SK-N-SH treated with all-trans-retinoic acid at 6 μM for 48 hours (cell line): ENCODE data around the gene WBP4.

ENCODE experiments used
- ATAC-seq: fragments of 200-7000 bp; cut with Tn5 transposase; 3 replicates; pipeline ENCODE4 v1.9.1; 2020; ENCODE audit warnings: mild to moderate bottlenecking, moderate library complexity
- ARNTL ChIP-seq: fragments of 450-650 bp; formaldehyde crosslinking; IDR thresholded peaks from 2 replicates; pipeline ENCODE4 v1.5.0; 2020; ENCODE audit warnings: low read depth, mild to moderate bottlenecking, moderate library complexity, borderline replicate concordance
- BACH2 ChIP-seq: fragments of 250-450 bp; sonication (Bioruptor Pico); IDR thresholded peaks from 2 replicates; pipeline ENCODE4 v1.9.0; 2021; ENCODE audit warnings: mild to moderate bottlenecking, borderline replicate concordance
- CREB5 ChIP-seq: fragments of 250-450 bp; sonication (Bioruptor Pico); IDR thresholded peaks from 2 replicates; pipeline ENCODE4 v1.5.1; 2020; ENCODE audit warnings: low read depth, mild to moderate bottlenecking, moderate library complexity
- CSDC2 ChIP-seq: fragments of 250-450 bp; sonication (Bioruptor Pico); IDR thresholded peaks from 2 replicates; pipeline ENCODE4 v1.5.0; 2020; ENCODE audit warnings: mild to moderate bottlenecking, moderate library complexity
- CSRNP3 ChIP-seq: fragments of 250-450 bp; sonication (Bioruptor Pico); IDR thresholded peaks from 2 replicates; pipeline ENCODE4 v1.5.1; 2021; ENCODE audit warnings: mild to moderate bottlenecking, moderate library complexity
- ESRRG ChIP-seq: fragments of 250-450 bp; sonication (Bioruptor Pico); IDR thresholded peaks from 2 replicates; pipeline ENCODE4 v1.6.1; 2021; ENCODE audit warnings: mild to moderate bottlenecking
- GLIS3 ChIP-seq: fragments of 250-450 bp; sonication (Bioruptor Pico); IDR thresholded peaks from 2 replicates; pipeline ENCODE4 v1.5.0; 2020; ENCODE audit warnings: mild to moderate bottlenecking, moderate library complexity
- ISL1 ChIP-seq: fragments of 250-450 bp; sonication (Bioruptor Pico); IDR thresholded peaks from 2 replicates; pipeline ENCODE4 v2.1.2; 2022; ENCODE audit warnings: mild to moderate bottlenecking, moderate library complexity
- PATZ1 ChIP-seq: fragments of 250-450 bp; sonication (Bioruptor Pico); IDR thresholded peaks from 2 replicates; pipeline ENCODE4 v1.8.0; 2020; ENCODE audit warnings: mild to moderate bottlenecking, moderate library complexity, borderline replicate concordance
- POU6F1 ChIP-seq: fragments of 250-450 bp; sonication (Bioruptor Pico); IDR thresholded peaks from 2 replicates; pipeline ENCODE4 v1.8.0; 2021; ENCODE audit warnings: low read depth, mild to moderate bottlenecking, moderate library complexity, borderline replicate concordance
- PPARA ChIP-seq: fragments of 250-450 bp; sonication (Bioruptor Pico); IDR thresholded peaks from 2 replicates; pipeline ENCODE4 v1.5.0; 2020; ENCODE audit warnings: mild to moderate bottlenecking, borderline replicate concordance
- RARB ChIP-seq: fragments of 250-450 bp; sonication (Bioruptor Pico); IDR thresholded peaks from 2 replicates; pipeline ENCODE4 v1.8.0; 2021; ENCODE audit warnings: mild to moderate bottlenecking, moderate library complexity
- SNAI2 ChIP-seq: fragments of 250-450 bp; sonication (Bioruptor Pico); IDR thresholded peaks from 2 replicates; pipeline ENCODE4 v1.5.0; 2020; ENCODE audit warnings: mild to moderate bottlenecking, moderate library complexity
- TCF4 ChIP-seq: fragments of 250-450 bp; sonication (Bioruptor Pico); IDR thresholded peaks from 2 replicates; pipeline ENCODE4 v1.8.0; 2021; ENCODE audit warnings: mild to moderate bottlenecking, moderate library complexity, borderline replicate concordance
- TOX ChIP-seq: fragments of 250-450 bp; sonication (Bioruptor Pico); IDR thresholded peaks from 2 replicates; pipeline ENCODE4 v1.8.0; 2021; ENCODE audit warnings: mild to moderate bottlenecking, moderate library complexity, borderline replicate concordance
- TSHZ2 ChIP-seq: fragments of 250-450 bp; sonication (Bioruptor Pico); IDR thresholded peaks from 2 replicates; pipeline ENCODE4 v1.5.0; 2020; ENCODE audit warnings: mild to moderate bottlenecking, moderate library complexity
- ZFP30 ChIP-seq: fragments of 450-650 bp; formaldehyde crosslinking; IDR thresholded peaks from 2 replicates; pipeline ENCODE4 v1.5.0; 2022; ENCODE audit warnings: mild to moderate bottlenecking, moderate library complexity
- ZNF565 ChIP-seq: fragments of 450-650 bp; formaldehyde crosslinking; conservative IDR thresholded peaks from 2 replicates; pipeline ENCODE4 v1.5.0; 2020; ENCODE audit warnings: low read depth, mild to moderate bottlenecking, moderate library complexity
- ZNF70 ChIP-seq: fragments of 450-650 bp; formaldehyde crosslinking; IDR thresholded peaks from 2 replicates; pipeline ENCODE4 v1.5.0; 2020; ENCODE audit warnings: mild to moderate bottlenecking, moderate library complexity
- ZNF8 ChIP-seq: fragments of 450-650 bp; formaldehyde crosslinking; IDR thresholded peaks from 2 replicates; pipeline ENCODE4 v1.5.0; 2020; ENCODE audit warnings: mild to moderate bottlenecking, moderate library complexity

WBP4 gene

GRCh38 chr13:41107104-41107571, 45.8 kb downstream of the WBP4 start:
- no peak for ATAC-seq
- TF ChIP-seq SNAI2 (CRISPR knock-in tag) (no peak), POU6F1 (no peak), RARB (no peak), ZFP30 (no peak), ARNTL (CRISPR knock-in tag) (no peak), TSHZ2 (CRISPR knock-in tag) (no peak), TCF4 (CRISPR knock-in tag) (no peak), PPARA (CRISPR knock-in tag) (no peak), CSRNP3 (CRISPR knock-in tag) (no peak), ZNF70 (CRISPR knock-in tag) (no peak), BACH2 (CRISPR knock-in tag) (no peak), CREB5 (CRISPR knock-in tag) (no peak), ESRRG (no peak), ISL1 (no peak), ZNF8 (CRISPR knock-in tag) (no peak)
- TF ChIP-seq, all 23 proteins: peak for 0

- ATAC-seq, result no peak
- TF ChIP-seq RARB, result no peak
- no peak for TF ChIP-seq ARNTL (CRISPR knock-in tag)
- no peak for TF ChIP-seq TCF4 (CRISPR knock-in tag)
- TF ChIP-seq TSHZ2 (CRISPR knock-in tag), result no peak
- no peak for TF ChIP-seq POU6F1
- TF ChIP-seq CSRNP3 (CRISPR knock-in tag), result no peak
- no peak for TF ChIP-seq ESRRG
- no peak for TF ChIP-seq ZNF70 (CRISPR knock-in tag)
- no peak for TF ChIP-seq ZNF8 (CRISPR knock-in tag)
- TF ChIP-seq ISL1, result no peak
- no peak for TF ChIP-seq TOX
- no peak for TF ChIP-seq SNAI2 (CRISPR knock-in tag)
- no peak for TF ChIP-seq PATZ1 (CRISPR knock-in tag)
- no peak for TF ChIP-seq CREB5 (CRISPR knock-in tag)
- TF ChIP-seq PPARA (CRISPR knock-in tag), result no peak
- TF ChIP-seq GLIS3 (CRISPR knock-in tag), result no peak
- TF ChIP-seq CSDC2 (CRISPR knock-in tag), result no peak
- no peak for TF ChIP-seq ZNF565
Measured at GRCh38 chr13:41107584-41108014, 46.3 kb downstream of the WBP4 start.
